ENCODE measurements around the gene THAP7. TPM values are rescaled to one million over a fixed set of nuclear protein-coding genes. Genes with fewer than 3 reads are reported as not detected.

THAP7 gene
- total RNA-seq, 1 donor from 2014 or later = 17.6 TPM

DNA sequence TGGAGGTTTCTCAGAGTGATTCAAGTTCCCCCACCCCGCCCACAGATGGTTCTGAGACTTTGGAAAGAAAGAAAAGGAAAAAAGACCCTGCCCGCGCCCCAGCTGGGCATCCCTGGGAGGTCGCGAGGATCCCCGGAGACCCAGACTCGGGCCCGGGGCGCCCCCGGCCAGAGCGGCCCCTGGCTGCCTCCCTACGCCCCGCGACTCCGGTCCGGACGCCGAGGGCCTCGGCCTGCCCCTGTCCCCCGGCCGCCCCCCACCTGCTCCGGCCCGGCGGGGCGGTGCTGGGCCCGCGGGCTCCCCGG lies 37.2 kb downstream of the THAP7 start:
- DNase-seq (ENCODE audit: low spot score) = no peak

DNA sequence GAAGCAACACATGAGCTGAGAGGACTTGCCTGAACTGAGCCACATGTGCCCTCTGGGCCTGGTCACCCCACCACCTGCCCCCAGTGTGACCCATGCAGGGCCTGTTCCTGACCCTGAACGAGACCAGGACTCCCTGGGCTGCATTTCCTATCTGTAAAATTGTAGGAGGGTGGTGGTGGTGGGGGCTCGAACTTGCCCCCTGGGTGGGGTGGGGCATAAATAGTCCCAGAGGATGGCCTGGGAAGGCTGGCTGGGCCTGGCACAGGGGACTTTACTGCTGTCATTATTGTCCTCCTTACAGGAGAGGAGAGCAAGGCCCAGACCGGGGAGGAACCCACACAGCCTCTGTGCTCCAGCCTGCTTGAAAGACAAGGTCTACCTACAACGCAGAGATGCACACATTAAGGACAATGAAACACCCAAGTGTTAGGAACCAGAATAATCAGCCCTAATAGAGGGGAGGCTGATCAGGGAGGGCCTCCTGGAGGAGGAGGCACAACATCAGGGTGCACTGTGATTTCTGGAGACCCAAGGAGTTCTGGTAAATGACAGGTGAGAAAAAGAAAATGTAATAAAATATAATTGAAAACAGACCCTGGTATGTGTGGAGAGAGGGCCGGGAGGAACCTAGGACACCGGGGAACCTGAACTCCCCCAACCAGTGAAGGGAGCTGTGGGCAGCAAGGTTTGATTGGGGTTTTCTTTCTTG lies 37.7 kb downstream of the THAP7 start:
- no peak for DNase-seq (ENCODE audit: low spot score)

- DNase-seq (ENCODE audit: low spot score) = no peak
Observed at GRCh38 chr22:20963201-20964052, 38.5 kb downstream of the THAP7 start.

GRCh38 chr22:20962491-20962945 lies 39.4 kb downstream of the THAP7 start:
- no peak for DNase-seq (ENCODE audit: low spot score)

GRCh38 chr22:20960609-20961008 lies 41.3 kb downstream of the THAP7 start:
- DNase-seq (ENCODE audit: low spot score) = no peak

- no peak for DNase-seq (ENCODE audit: low spot score)
Observed at GRCh38 chr22:20959578-20960461, 42.1 kb downstream of the THAP7 start.

DNA sequence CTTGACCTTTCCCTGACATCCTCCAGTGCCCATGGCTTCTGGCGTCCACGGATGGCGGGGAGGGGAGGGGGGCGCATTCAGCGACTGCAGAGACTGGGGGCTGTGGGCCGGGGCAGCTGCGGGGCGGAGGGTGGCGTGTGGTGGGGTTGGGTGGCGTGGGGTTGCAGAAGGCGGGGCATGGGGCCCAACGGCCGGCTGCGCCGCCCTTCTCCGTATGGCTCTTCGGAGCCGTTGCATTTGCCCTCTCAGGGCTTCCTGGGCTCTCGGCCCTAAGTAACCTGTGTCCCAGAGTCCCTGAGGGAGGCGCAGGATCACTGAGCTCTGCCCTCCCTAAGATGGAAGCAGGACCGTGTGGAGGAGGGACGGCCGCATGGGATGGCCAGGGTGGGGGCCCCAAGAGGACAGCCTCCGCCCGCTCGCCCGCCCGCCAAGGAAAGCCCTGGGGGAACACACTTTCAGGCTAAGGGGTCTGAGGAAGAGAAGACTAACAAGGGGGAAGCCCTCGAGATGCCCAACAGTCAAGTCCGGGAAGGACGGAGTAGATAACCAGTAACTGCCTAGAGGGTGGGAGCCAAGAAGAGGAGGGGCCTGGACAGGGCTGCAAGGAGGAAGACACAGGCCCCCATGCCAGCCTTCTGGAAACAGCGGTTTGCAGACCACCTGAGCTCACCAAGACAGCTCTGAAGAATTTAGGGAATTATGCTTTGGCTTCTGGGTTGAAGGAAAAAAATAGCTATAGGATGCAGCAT lies 44.1 kb downstream of the THAP7 start:
- DNase-seq (ENCODE audit: low spot score) = peak; percentile 36

DNA sequence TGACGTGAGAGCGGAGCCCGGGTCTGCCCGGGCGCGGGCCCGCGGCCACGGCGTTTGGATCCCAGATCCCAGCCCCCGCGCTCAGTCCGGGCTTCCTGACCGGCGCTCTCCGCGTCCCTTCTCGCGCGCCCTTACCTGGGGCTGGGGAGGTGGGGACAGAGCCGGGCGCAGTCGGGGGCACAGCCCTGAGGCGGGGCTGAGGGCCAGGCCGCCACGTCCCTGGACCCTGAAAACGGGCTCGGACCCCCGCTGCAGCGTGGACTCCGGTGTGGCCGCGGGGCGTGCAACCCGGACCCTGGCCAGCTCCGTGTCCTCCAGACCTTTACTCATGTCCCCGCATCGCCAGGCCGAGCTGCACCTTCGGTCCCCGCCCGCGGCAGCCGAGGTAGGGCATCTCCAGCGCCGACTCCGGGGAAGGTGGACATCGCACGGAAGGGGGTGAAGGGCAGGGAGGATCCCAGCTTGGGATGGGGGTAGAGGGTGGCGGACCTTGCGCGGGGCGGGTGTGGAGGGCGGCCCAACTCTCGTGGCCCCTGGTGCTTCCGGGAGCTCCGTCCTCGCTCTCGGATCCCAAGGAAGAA lies 44.7 kb downstream of the THAP7 start:
- DNase-seq (ENCODE audit: low spot score) = no peak

GRCh38 chr22:20956258-20957101 lies 45.4 kb downstream of the THAP7 start:
- DNase-seq (ENCODE audit: low spot score) = peak; percentile 36

DNA sequence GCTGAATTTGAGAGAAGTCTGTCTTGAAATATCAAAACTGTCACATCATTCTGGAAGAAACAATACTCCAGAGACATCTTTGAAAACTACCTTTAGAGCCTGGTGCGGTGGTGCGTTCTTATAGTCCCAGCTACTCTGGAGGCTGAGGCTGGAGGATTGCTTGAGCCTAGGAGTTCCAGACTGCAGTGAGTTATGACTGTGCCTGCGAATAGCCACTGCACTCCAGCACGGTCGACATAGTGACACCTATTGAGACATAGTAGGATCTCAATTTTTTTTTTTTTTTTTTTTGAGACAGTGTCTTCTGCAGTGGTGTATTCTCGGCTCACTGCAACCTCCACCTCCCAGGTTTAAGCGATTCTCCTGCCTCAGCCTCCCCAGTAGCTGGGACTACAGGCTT lies 46.4 kb downstream of the THAP7 start:
- no peak for DNase-seq (ENCODE audit: low spot score)

DNA sequence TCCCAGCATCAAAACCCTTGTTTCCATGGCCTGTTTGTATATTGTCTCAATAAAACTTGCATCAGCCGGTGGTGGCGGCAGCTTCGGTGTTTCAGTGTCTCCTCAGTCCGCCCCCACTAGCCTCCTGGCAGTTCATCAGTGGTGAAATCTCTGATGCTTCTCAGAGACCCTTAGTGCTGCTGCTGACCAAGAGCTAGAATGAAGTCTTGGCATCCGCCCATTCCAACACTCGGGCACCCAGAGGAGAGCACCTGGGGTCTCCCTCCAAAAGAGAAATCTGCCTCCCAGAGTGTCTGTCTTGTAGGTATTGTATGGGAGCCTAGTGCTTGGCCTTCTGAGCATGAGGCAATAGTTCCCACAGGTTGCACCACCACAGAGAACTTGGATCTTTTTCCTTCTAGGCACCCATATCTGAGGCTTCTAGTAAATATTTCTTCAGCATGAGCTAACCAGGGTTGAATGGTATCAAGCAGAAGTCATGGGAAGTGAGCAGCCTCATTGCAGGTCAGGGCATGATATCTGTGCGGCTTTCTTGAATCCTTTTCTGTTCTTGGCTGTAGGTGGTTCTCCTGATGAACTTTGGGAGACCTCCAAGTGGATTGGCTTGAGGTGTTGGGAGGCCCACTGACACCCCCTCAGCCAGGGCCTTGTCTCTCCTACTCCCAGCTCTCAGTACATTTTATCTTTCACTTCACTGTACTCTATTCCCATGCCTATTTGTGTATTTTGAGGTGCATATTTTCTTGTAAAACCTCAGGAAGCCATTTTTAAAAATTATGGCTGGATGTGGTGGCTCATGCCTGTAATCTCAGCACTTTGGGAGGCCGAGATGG lies 48.0 kb downstream of the THAP7 start:
- DNase-seq (ENCODE audit: low spot score) = no peak

DNA sequence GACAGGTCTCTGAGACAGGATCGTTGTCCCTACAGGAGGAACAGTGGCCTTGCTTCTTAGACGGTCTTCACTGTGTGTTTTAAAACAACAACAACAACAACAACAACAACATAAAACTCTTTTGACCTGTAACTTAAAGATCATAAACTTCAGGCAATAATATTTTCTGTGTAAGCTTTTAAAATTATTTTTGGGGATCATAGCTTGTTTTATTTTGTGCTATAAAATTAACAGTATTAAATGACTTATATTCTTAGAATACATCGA lies 48.6 kb downstream of the THAP7 start:
- no peak for DNase-seq (ENCODE audit: low spot score)

DNA sequence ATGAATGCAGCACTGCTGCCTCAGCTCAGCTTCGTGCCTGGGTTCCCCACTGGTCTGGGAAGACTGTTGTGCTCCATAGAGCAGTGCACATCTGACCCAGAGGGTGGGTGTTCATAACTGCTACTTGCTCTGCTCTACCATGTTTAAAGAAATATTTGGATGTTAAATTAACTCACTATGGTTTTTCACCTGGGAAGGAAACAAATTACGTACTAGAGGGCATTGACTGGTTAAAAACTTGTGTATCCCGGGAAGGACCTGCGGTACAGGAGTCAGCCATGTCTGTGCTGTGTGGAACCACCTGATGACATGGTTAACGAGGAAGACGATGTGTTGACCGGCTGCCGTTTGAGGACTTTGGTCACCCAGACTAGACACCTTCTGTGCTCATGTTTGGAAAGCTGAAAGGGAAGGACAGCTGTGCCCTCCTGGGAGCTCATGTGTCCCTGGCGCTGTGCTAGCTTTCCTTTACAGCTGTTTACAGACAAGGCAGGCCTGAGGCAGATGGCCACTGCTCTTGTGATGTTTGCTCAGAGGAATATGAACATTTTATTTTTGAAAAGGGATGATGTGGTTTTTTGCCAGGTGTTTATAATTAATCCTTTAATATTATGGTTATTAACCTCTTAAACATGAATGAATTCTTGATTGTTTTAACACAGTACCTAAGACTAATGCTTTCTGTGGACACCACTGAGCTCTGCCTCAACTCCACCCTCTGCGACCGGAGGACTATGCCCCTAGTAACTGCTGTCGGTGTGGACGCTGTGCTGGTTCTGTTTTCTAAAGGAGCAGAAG lies 49.2 kb downstream of the THAP7 start:
- no peak for DNase-seq (ENCODE audit: low spot score)

GRCh38 chr22:20951932-20952380 lies 50.0 kb downstream of the THAP7 start:
- DNase-seq (ENCODE audit: low spot score) = no peak

DNA sequence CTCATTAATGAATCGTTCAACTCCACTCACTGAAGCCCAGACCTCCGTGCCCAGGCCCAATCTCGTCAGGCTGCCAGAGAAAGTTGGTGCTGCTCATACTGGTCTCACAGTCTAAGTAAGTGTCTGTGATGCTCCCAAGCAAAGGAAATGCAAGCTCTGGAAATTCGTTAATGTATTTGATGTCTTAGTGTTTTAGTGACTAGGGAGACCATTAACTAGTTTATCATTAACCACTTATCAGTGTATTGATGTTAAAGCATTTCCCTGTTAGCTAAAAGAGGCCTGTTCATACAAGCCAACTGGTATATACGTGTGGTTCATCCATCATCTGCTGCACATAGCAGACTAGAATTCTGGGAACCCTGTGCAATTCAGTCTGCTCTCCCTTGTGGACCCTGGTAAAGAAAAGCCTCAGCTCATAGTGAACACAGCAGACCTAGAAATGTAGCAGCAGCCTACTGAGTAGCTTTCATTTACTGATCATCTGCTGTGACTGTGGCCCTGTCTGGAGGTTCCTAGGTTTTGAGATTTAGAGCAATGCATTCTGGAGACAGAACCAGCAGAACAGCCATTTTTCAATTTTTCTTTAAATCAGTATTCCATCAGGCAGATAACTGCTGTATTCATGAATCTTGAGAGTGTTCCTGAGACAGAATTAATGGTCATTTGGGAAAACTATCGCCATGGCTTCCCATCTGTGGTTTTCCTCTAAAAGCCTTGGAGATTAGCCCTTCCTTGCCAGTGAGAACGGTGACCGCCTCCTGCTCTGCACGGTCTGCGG lies 50.6 kb downstream of the THAP7 start:
- no peak for DNase-seq (ENCODE audit: low spot score)

DNA sequence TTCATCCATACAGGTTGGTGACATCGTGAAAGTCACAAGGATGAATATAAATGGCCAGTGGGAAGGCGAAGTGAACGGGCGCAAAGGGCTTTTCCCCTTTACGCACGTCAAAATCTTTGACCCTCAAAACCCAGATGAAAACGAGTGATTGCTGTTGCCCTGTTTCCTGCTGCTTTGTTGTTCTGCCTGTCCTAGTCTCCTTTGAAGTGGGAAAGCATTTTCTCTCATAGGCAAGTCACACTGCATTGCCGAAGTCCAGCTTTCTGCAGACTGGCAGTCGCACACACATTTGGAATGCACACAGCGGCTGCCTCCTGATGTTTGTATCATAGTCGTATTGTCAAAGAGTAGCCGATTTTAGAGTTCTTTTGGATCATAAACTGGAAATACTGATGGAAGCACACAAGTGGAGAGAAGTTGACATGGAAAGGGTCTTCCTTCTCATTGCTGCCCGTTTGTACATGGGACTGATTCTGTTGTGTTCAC lies 52.2 kb downstream of the THAP7 start:
- no peak for DNase-seq (ENCODE audit: low spot score)

Data from umbilical cord (tissue), 2 donors.